ENCODE results near the gene CHI3L1. TPM values are rescaled to one million over a fixed set of nuclear protein-coding genes. Genes with fewer than 3 reads are reported as not detected.

The CHI3L1 gene
- total and polyA plus RNA-seq, 10 of the 15 experiments (the other 5 are each of a cell fraction or from before 2014, with no cell fraction given) = 0.10 to 1.7 (median 0.39) TPM

DNA sequence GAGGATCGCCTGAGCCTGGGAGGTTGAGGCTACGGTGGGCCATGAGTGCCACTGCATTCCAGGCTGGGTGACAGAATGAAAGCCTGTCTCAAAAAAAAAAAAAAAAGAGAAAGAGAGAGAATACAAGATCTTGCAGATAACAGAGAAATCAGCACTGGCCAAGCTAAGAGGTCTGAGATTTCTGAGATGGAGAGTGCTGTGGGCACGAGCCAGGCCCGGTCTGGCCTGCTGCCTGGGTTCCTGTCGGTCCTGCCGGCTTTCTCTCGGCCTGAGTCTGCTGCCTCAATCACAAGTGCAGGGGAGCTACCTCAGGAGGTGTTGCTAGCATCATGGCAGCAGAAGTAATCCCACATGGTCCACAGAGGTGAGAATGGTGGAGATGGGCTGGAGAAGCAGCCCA, 40.0 kb downstream of the CHI3L1 start:
- in situ Hi-C loops (cut with MboI) = no loop called here
- POLR2A ChIA-PET = interaction anchor here (0.7 kb wide), 1 partner anchor 460 kb away, joined by 6 read pairs; no protein-coding TSS in a partner anchor

More for the DNA sequence above, 40.0 kb downstream of the CHI3L1 start:
- Histone ChIP-seq H3K4me3 (no peak overlapping the region), H3K4me1 (ENCODE audit: control insufficient read depth, insufficient read depth, low read length) (no peaks in the 10 kb centered on the region), H3K27ac (ENCODE audit: control insufficient read depth, insufficient read depth) (no peak overlapping the region), H3K79me2 (ENCODE audit: control insufficient read depth, insufficient read depth, low read length) (no peaks in the 10 kb centered on the region), H4K20me1 (ENCODE audit: control insufficient read depth, insufficient read depth) (no peaks in the 10 kb centered on the region), H3K9me3 (replicated peaks; ENCODE audit: control insufficient read depth, insufficient read depth, low read length) (no peaks in the 10 kb centered on the region), H3K4me2 (ENCODE audit: control insufficient read depth, insufficient read depth) (no peak overlapping the region), H3K9ac (ENCODE audit: control insufficient read depth, insufficient read depth, low read length) (no peak overlapping the region), H3K36me3 (ENCODE audit: control insufficient read depth in 2 of 2, insufficient read depth in 2 of 2, low read length in 1 of 2) (no peaks in the 10 kb centered on the region), H3K27me3 (replicated peaks in 1 of 2; ENCODE audit: control insufficient read depth in 2 of 2, insufficient read depth in 2 of 2, low read length in 1 of 2) (peaks cover 0 to 4% of the 10 kb centered on the region in 2 experiments; a peak in 3 of 4 replicates), H2AFZ (ENCODE audit: control insufficient read depth, low read depth, low read length) (no peak overlapping the region)
- ChIA-PET RAD21 (ENCODE audit: unreplicated experiment) (no interaction called here), CTCF (interaction anchor here (0.6 kb wide), 1 partner anchor 192 kb away, joined by 3 read pairs; no protein-coding TSS in a partner anchor), SMC1A (ENCODE audit: uncharacterized antibody, unreplicated experiment) (interaction anchor here (0.9 kb wide), 1 partner anchor 14 kb away, joined by 3 read pairs; no protein-coding TSS in a partner anchor)
- no peak for ATAC-seq
- intact Hi-C loops (cut with micrococcal nuclease; ENCODE audit: unreplicated experiment) = no loop called here
- BruUV-seq (replicated peaks) = no TSS peak
- 7% methylated on average over 7 of the region's 7 CpGs for WGBS (ENCODE audit: insufficient coverage, insufficient replicate concordance, low lambda C conversion rate, missing lambda C conversion rate)
- TF ChIP-seq CREM (IDR thresholded peaks at IDR 0.05; ENCODE audit: low read depth) = no peak
- no peak for TF ChIP-seq NFIC (IDR thresholded peaks at IDR 0.05; ENCODE audit: low read depth, low read length)
- no peak for TF ChIP-seq POU2F2 (IDR thresholded peaks at IDR 0.05; ENCODE audit: borderline replicate concordance, low read depth, low read length)
- no peak for TF ChIP-seq TCF7 (IDR thresholded peaks at IDR 0.05; ENCODE audit: borderline replicate concordance)
- no peak for TF ChIP-seq CBFB (IDR thresholded peaks at IDR 0.05; ENCODE audit: low read depth)
- TF ChIP-seq POLR2AphosphoS2 (IDR thresholded peaks at IDR 0.05; ENCODE audit: low read depth, low read length) = no peak
- no peak for TF ChIP-seq BCLAF1 (IDR thresholded peaks at IDR 0.05)
- TF ChIP-seq CREB1 (IDR thresholded peaks at IDR 0.05; ENCODE audit: low read depth) = no peak
- TF ChIP-seq GABPA (IDR thresholded peaks at IDR 0.05; ENCODE audit: low read depth) = no peak
- DNase-seq (ENCODE audit: low read depth, low spot score) = no peak
- FAIRE-seq = no peak

Data from GM12878 (cell line).